ENCODE measurements around the gene CREG2.

CREG2 gene

GRCh38 chr2:101409699-101410098 lies 22.4 kb upstream of the CREG2 start:
- FAIRE-seq: no peak
- TF ChIP-seq, protein P1, sequence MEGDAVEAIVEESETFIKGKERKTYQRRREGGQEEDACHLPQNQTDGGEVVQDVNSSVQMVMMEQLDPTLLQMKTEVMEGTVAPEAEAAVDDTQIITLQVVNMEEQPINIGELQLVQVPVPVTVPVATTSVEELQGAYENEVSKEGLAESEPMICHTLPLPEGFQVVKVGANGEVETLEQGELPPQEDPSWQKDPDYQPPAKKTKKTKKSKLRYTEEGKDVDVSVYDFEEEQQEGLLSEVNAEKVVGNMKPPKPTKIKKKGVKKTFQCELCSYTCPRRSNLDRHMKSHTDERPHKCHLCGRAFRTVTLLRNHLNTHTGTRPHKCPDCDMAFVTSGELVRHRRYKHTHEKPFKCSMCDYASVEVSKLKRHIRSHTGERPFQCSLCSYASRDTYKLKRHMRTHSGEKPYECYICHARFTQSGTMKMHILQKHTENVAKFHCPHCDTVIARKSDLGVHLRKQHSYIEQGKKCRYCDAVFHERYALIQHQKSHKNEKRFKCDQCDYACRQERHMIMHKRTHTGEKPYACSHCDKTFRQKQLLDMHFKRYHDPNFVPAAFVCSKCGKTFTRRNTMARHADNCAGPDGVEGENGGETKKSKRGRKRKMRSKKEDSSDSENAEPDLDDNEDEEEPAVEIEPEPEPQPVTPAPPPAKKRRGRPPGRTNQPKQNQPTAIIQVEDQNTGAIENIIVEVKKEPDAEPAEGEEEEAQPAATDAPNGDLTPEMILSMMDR (IDR thresholded peaks at IDR 0.05; ENCODE audit: insufficient read depth, missing control alignments): no peak
- no peak for DNase-seq (ENCODE audit: insufficient read length, low spot score)

GRCh38 chr2:101408925-101409324 lies 21.6 kb upstream of the CREG2 start:
- TF ChIP-seq, protein P1 (IDR thresholded peaks at IDR 0.05; ENCODE audit: insufficient read depth, missing control alignments): no peak
- DNase-seq (ENCODE audit: insufficient read length, low spot score) (no peak), FAIRE-seq (no peak)

DNA sequence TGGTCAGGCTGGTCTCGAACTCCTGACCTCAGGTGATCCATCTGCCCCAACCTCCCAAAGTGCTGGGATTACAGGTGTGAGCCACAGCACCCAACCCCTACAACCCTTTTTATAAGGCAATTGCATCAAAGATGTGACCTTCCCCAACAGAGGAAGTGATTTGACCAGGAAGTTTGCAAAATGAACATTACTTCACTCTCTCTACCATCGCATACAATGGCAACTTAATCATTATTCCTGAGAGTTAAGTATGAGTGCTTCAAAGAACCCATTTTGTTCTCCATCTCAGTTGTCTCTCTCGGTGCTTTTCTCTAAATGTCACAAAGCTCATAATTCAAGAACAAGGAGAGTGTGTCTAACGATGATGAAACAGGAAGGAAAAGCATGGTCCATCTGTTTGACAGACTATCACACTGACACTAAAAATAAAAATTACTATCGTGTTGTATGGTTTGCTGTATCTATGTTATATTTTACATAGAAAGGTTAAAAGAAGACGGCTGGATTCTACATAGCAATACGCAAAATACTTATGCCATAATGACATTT lies 18.1 kb upstream of the CREG2 start:
- TF ChIP-seq, protein P1 (IDR thresholded peaks at IDR 0.05; ENCODE audit: insufficient read depth, missing control alignments): no peak
- no peak for DNase-seq (ENCODE audit: insufficient read length, low spot score)
- FAIRE-seq: no peak

DNA sequence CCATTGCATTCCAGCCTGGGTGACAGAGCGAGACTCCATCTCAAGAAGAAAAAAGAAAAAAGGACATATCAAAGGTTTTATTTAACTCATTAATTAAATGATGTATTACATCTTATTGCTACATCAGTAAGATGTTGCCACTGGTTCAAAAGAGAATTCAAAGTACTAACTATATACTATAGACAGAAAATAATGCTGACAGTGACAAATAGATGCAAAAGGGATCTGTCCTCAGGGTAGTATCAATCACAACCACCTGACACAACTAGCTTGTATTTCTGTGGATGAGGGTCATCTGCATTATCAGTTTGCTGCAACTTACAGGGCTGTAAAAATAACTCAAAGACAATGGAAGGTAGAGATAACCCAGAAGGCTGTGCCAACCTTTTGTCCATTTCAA lies 16.4 kb upstream of the CREG2 start:
- FAIRE-seq (no peak), DNase-seq (ENCODE audit: insufficient read length, low spot score) (no peak)
- TF ChIP-seq, protein P1 (IDR thresholded peaks at IDR 0.05; ENCODE audit: insufficient read depth, missing control alignments): no peak

GRCh38 chr2:101402630-101403029 lies 15.3 kb upstream of the CREG2 start:
- TF ChIP-seq, protein P1 (IDR thresholded peaks at IDR 0.05; ENCODE audit: insufficient read depth, missing control alignments): no peak
- FAIRE-seq (no peak), DNase-seq (ENCODE audit: insufficient read length, low spot score) (no peak)

GRCh38 chr2:101401906-101402305 lies 14.6 kb upstream of the CREG2 start:
- TF ChIP-seq, protein P1 (IDR thresholded peaks at IDR 0.05; ENCODE audit: insufficient read depth, missing control alignments): no peak
- no peak for FAIRE-seq

DNA sequence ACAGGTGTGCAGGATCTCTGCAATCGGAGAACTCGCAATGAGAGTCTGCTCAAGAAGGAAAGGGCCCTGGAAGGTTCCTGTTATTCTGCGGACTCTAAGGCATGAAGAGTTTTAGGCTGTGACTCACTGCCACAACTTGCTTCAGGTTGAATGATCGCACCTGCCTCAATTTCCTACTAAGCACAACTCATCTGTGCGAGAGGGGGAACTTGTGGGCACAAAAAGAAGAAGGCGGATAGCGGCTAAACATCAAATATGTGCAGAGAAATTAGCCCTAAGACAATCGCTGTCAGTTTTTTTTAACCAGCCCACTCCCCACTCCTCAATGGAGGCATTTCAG lies 14.0 kb upstream of the CREG2 start:
- TF ChIP-seq, protein P1 (IDR thresholded peaks at IDR 0.05; ENCODE audit: insufficient read depth, missing control alignments): no peak
- DNase-seq (ENCODE audit: insufficient read length, low spot score) (no peak), FAIRE-seq (no peak)

More at GRCh38 chr2:101401906-101402305, 14.6 kb upstream of the CREG2 start:
- no peak for DNase-seq (ENCODE audit: insufficient read length, low spot score)

Data from D721Med (cell line).